ENCODE measurements around the gene CDC73. TPM values are rescaled to one million over a fixed set of nuclear protein-coding genes. Genes with fewer than 3 reads are reported as not detected.

Gene CDC73
- total RNA-seq, 1 experiment from 2014 or later: 85.8 TPM

- POLR2A ChIA-PET: no interaction called here
- intact Hi-C loops (cut with micrococcal nuclease): no loop called here
- peaks cover 14% of the 10 kb centered on the region for H3K36me3 Mint-ChIP-seq (ENCODE audit: insufficient read depth, unreplicated experiment)
- H3K4me3 Mint-ChIP-seq (ENCODE audit: unreplicated experiment): no peak overlapping the region
- no peak for TF ChIP-seq CTCF (IDR thresholded peaks at IDR 0.05; ENCODE audit: unreplicated experiment)
- H3K4me1 Mint-ChIP-seq (ENCODE audit: insufficient read depth, unreplicated experiment): no peaks in the 10 kb centered on the region
- no peaks in the 10 kb centered on the region for H3K27me3 Mint-ChIP-seq (ENCODE audit: insufficient read depth, unreplicated experiment)
- CTCF ChIA-PET: interaction anchor here (1.0 kb wide), 2 partner anchors 25 to 85 kb away, joined by 3 read pairs; no protein-coding TSS in a partner anchor
- DNase-seq (ENCODE audit: unreplicated experiment): no peak
- no TSS peak for BruUV-seq (replicated peaks)
- H3K9me3 Mint-ChIP-seq (ENCODE audit: unreplicated experiment): peaks cover 5% of the 10 kb centered on the region
- H3K27ac Mint-ChIP-seq (ENCODE audit: low read depth, unreplicated experiment): no peak overlapping the region
Observed at GRCh38 chr1:193278968-193279367, 157.1 kb downstream of the CDC73 start.

GRCh38 chr1:193281894-193282293 is 160.1 kb downstream of the CDC73 start:
- ChIA-PET POLR2A (no interaction called here), CTCF (interaction anchor here (0.5 kb wide), 1 partner anchor 486 kb away, joined by 3 read pairs; no protein-coding TSS in a partner anchor)
- Mint-ChIP-seq H3K4me3 (ENCODE audit: unreplicated experiment) (no peak overlapping the region), H3K36me3 (ENCODE audit: insufficient read depth, unreplicated experiment) (peaks cover 11% of the 10 kb centered on the region), H3K27ac (ENCODE audit: low read depth, unreplicated experiment) (no peak overlapping the region), H3K27me3 (ENCODE audit: insufficient read depth, unreplicated experiment) (no peaks in the 10 kb centered on the region), H3K4me1 (ENCODE audit: insufficient read depth, unreplicated experiment) (no peaks in the 10 kb centered on the region), H3K9me3 (ENCODE audit: unreplicated experiment) (no peaks in the 10 kb centered on the region)
- BruUV-seq (replicated peaks): no TSS peak
- no peak for TF ChIP-seq CTCF (IDR thresholded peaks at IDR 0.05; ENCODE audit: unreplicated experiment)
- DNase-seq (ENCODE audit: unreplicated experiment): no peak
- intact Hi-C loops (cut with micrococcal nuclease): no loop called here

- ChIA-PET CTCF (interaction anchor here (0.5 kb wide), 1 partner anchor 469 kb away, joined by 5 read pairs; no protein-coding TSS in a partner anchor), POLR2A (interaction anchor here (0.9 to 1.4 kb wide), 2 partner anchors 13 to 36 kb away, joined by 3 to 4 read pairs; no protein-coding TSS in a partner anchor)
- BruUV-seq (replicated peaks): no TSS peak
- no peaks in the 10 kb centered on the region for H3K27me3 Mint-ChIP-seq (ENCODE audit: insufficient read depth, unreplicated experiment)
- H3K4me1 Mint-ChIP-seq (ENCODE audit: insufficient read depth, unreplicated experiment): no peaks in the 10 kb centered on the region
- intact Hi-C loops (cut with micrococcal nuclease): no loop called here
- DNase-seq (ENCODE audit: unreplicated experiment): no peak
- H3K9me3 Mint-ChIP-seq (ENCODE audit: unreplicated experiment): no peaks in the 10 kb centered on the region
- no peak for TF ChIP-seq CTCF (IDR thresholded peaks at IDR 0.05; ENCODE audit: unreplicated experiment)
- peaks cover 7% of the 10 kb centered on the region for H3K36me3 Mint-ChIP-seq (ENCODE audit: insufficient read depth, unreplicated experiment)
- H3K4me3 Mint-ChIP-seq (ENCODE audit: unreplicated experiment): no peak overlapping the region
- H3K27ac Mint-ChIP-seq (ENCODE audit: low read depth, unreplicated experiment): no peak overlapping the region
Observed at GRCh38 chr1:193283016-193283415, 161.2 kb downstream of the CDC73 start.

- H3K27ac Mint-ChIP-seq (ENCODE audit: low read depth, unreplicated experiment): no peak overlapping the region
- no peaks in the 10 kb centered on the region for H3K9me3 Mint-ChIP-seq (ENCODE audit: unreplicated experiment)
- H3K4me3 Mint-ChIP-seq (ENCODE audit: unreplicated experiment): no peak overlapping the region
- ChIA-PET CTCF (interaction anchor here (0.6 to 1.1 kb wide), 4 partner anchors 9 to 1129 kb away, joined by 3 to 4 read pairs (median 3); no protein-coding TSS in a partner anchor), POLR2A (interaction anchor here (1.4 kb wide), 1 partner anchor 38 kb away, joined by 4 read pairs; no protein-coding TSS in a partner anchor)
- no peaks in the 10 kb centered on the region for H3K27me3 Mint-ChIP-seq (ENCODE audit: insufficient read depth, unreplicated experiment)
- TF ChIP-seq CTCF (IDR thresholded peaks at IDR 0.05; ENCODE audit: unreplicated experiment): no peak
- H3K4me1 Mint-ChIP-seq (ENCODE audit: insufficient read depth, unreplicated experiment): no peaks in the 10 kb centered on the region
- intact Hi-C loops (cut with micrococcal nuclease): no loop called here
- no TSS peak for BruUV-seq (replicated peaks)
- H3K36me3 Mint-ChIP-seq (ENCODE audit: insufficient read depth, unreplicated experiment): peaks cover 7% of the 10 kb centered on the region
- no peak for DNase-seq (ENCODE audit: unreplicated experiment)
Observed at GRCh38 chr1:193284219-193284618, 162.4 kb downstream of the CDC73 start.
